ENCODE results near the gene P2RX3. TPM values are rescaled to one million over a fixed set of nuclear protein-coding genes. Genes with fewer than 3 reads are reported as not detected.
"Not testable (repeated sequence)": the region's sequence is repeated elsewhere in the genome, so short reads cannot be mapped to it uniquely, and the experiment has no call there.

The P2RX3 gene
- total RNA-seq, 4 donors from 2014 or later: not detected

DNA sequence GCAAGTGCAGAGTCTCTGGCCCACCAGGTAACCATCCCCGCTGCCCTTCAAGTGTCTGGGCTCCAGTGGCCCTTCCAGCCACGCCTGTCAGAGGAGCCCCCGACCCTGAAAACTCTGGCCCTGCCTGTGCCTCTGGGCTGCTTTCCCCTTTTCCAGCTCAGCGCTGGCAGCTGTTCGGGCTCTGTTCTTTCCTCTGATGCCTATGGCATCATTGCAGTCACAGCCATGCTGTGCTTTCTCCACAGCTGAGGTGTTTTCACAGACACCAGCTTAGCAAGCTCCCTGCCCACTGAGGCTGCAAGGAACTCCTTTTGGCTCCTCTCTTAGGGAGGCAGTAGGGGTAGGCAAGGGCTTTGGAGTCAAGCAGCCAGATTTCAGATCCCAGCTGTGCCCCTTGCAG is 21.2 kb downstream of the P2RX3 start:
- peaks cover 28% of the 10 kb centered on the region for H3K4me1 ChIP-seq
- H3K36me3 ChIP-seq: no peaks in the 10 kb centered on the region
- no peaks in the 10 kb centered on the region for H3K9me3 ChIP-seq
- no peak overlapping the region for H3K4me3 ChIP-seq
- no peak overlapping the region for H3K27ac ChIP-seq
- DNase-seq (ENCODE audit: low spot score in 2 of 2): no peak
- WGBS: 68% methylated on average over 5 of the region's 5 CpGs
- TF ChIP-seq EP300 (IDR thresholded peaks at IDR 0.05): no peak
- TF ChIP-seq, protein P1, sequence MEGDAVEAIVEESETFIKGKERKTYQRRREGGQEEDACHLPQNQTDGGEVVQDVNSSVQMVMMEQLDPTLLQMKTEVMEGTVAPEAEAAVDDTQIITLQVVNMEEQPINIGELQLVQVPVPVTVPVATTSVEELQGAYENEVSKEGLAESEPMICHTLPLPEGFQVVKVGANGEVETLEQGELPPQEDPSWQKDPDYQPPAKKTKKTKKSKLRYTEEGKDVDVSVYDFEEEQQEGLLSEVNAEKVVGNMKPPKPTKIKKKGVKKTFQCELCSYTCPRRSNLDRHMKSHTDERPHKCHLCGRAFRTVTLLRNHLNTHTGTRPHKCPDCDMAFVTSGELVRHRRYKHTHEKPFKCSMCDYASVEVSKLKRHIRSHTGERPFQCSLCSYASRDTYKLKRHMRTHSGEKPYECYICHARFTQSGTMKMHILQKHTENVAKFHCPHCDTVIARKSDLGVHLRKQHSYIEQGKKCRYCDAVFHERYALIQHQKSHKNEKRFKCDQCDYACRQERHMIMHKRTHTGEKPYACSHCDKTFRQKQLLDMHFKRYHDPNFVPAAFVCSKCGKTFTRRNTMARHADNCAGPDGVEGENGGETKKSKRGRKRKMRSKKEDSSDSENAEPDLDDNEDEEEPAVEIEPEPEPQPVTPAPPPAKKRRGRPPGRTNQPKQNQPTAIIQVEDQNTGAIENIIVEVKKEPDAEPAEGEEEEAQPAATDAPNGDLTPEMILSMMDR (IDR thresholded peaks at IDR 0.05): no peak
- TF ChIP-seq POLR2AphosphoS5 (IDR thresholded peaks at IDR 0.05): no peak
- no peak for TF ChIP-seq POLR2A (IDR thresholded peaks at IDR 0.05)
- no peaks in the 10 kb centered on the region for H3K27me3 ChIP-seq

DNA sequence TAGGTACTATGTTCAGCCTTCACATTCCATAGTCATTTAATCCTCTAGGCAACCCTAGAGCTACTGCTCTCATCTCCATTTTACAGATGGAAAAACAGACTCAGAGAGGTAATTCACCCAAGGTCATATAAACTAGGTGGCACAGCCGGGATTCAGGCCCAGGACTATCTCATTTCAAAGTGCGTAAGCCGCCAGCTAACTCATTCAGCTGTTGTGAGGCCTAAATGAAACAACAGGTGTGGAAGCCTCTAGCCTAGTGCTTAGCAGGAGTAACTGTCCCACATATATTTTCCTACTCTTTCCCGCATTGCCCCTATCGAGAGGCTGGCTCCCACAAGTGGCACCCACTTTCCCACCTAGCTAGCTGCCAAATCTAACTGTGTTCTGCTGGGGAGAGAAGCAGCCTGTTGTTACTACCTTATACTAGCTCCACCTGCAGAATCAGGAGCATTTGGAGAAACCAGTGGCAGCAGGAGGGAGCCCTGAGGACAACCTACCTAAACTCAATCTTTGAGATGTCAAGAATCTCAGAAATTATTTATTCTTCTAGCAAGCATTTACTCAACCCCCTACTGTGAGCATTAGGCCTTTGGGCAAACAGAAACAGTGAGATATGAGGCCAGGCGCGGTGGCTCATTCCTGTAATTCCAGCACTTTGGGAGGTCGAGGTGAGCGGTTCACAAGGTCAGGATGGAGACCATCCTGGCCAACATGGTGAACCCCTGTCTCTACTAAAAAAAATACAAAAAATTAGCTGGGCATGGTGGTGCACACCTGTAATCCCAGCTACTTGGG is 21.9 kb downstream of the P2RX3 start:
- TF ChIP-seq EP300 (IDR thresholded peaks at IDR 0.05) (no peak), POLR2A (IDR thresholded peaks at IDR 0.05) (no peak), POLR2AphosphoS5 (IDR thresholded peaks at IDR 0.05) (no peak)
- TF ChIP-seq, protein P1 (IDR thresholded peaks at IDR 0.05): no peak
- Histone ChIP-seq H3K4me3 (no peak overlapping the region), H3K36me3 (no peaks in the 10 kb centered on the region), H3K4me1 (peaks cover 26% of the 10 kb centered on the region), H3K9me3 (no peaks in the 10 kb centered on the region), H3K27ac (no peak overlapping the region), H3K27me3 (no peaks in the 10 kb centered on the region)
- DNase-seq (ENCODE audit: low spot score in 2 of 2): no peak
- WGBS: 84% methylated on average over 9 of the region's 9 CpGs

DNA sequence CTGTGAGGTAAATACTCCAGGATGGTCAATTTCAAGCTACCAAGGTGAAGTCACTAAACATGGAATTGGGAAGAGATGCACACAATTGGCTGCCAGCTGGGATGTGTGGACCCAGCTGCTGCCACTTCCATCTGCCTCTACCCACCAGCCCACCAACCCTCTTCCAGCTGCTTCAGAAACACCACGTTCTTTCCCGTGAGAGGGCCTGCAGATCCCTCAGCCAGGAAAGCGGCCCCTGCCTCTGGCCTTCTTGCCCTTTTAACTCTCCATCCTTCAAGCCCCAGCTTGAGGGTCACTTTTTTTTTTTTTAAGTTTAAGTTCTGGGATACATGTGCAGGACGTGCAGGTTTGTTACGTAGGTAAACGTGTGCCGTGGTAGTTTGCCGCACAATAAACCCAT is 22.8 kb downstream of the P2RX3 start:
- Histone ChIP-seq H3K27me3 (no peaks in the 10 kb centered on the region), H3K4me1 (peaks cover 26% of the 10 kb centered on the region), H3K36me3 (no peaks in the 10 kb centered on the region), H3K9me3 (no peaks in the 10 kb centered on the region), H3K4me3 (no peak overlapping the region), H3K27ac (no peak overlapping the region)
- DNase-seq (ENCODE audit: low spot score in 2 of 2): no peak
- TF ChIP-seq, protein P1 (IDR thresholded peaks at IDR 0.05): no peak
- no peak for TF ChIP-seq POLR2A (IDR thresholded peaks at IDR 0.05)
- no peak for TF ChIP-seq EP300 (IDR thresholded peaks at IDR 0.05)
- no peak for TF ChIP-seq POLR2AphosphoS5 (IDR thresholded peaks at IDR 0.05)
- WGBS: 96% methylated on average over 8 of the region's 8 CpGs

DNA sequence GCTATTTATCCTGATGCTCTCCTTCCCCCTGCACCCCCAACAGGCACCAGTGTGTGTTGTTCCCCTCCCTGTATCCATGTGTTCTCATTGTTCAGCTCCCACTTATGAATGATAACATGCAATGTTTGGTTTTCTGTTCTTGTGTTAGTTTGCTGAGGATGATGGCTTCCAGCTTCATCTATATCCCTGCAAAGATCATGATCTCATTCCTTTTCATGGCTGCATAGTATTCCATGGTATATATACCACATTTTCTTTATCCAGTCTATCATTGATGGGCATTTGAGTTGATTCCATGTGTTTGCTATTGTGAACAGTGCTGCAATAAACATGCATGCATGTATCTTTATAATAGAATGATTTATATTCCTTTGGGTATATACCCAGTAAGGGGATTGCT is 23.3 kb downstream of the P2RX3 start:
- peaks cover 26% of the 10 kb centered on the region for H3K4me1 ChIP-seq
- not testable (repeated sequence) for H3K36me3 ChIP-seq; H3K27ac ChIP-seq; DNase-seq (ENCODE audit: low spot score in 2 of 2); H3K27me3 ChIP-seq; H3K4me3 ChIP-seq; H3K9me3 ChIP-seq

DNA sequence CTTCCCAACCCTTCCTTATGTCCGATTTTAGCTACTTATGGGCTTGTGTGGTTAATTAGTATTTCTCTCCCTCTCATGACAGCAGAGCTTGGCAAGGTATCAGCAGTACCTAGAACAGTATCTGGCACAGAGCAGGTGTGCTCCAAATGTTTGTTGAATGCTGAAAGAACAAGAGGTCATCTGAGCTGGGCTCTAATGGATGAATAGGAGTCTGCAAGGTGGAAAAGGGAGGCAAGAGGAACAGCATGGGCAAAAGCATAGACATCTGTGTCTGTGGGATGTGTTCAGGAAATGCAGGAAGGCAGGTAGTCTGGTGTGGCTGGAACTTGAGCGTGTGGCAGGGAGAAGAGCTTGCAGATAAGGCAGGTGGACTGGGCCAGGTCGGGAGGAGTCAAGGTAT is 23.8 kb downstream of the P2RX3 start:
- Histone ChIP-seq H3K4me1 (peaks cover 26% of the 10 kb centered on the region), H3K4me3 (no peak overlapping the region), H3K9me3 (no peaks in the 10 kb centered on the region), H3K27ac (no peak overlapping the region), H3K27me3 (no peaks in the 10 kb centered on the region), H3K36me3 (no peaks in the 10 kb centered on the region)
- DNase-seq (ENCODE audit: low spot score in 2 of 2): no peak
- TF ChIP-seq EP300 (IDR thresholded peaks at IDR 0.05): no peak
- no peak for TF ChIP-seq POLR2AphosphoS5 (IDR thresholded peaks at IDR 0.05)
- no peak for TF ChIP-seq POLR2A (IDR thresholded peaks at IDR 0.05)
- TF ChIP-seq, protein P1 (IDR thresholded peaks at IDR 0.05): no peak
- WGBS: 85% methylated on average over 3 of the region's 3 CpGs
